Fibroblast of peridontal ligament (primary cell): ENCODE measurements around the gene GADL1.

Experiments used
- DNase-seq: peaks from one replicate; pipeline ENCODE4 v3.0.0-alpha.2; 2010; ENCODE audit errors: extremely low read depth

Gene GADL1

GRCh38 chr3:30695302-30696061 lies 199.0 kb downstream of the GADL1 start:
- DNase-seq: no peak

- DNase-seq: no peak
Observed at GRCh38 chr3:30694668-30695067, 199.8 kb downstream of the GADL1 start.

GRCh38 chr3:30694148-30694547 lies 200.3 kb downstream of the GADL1 start:
- DNase-seq: no peak

- peak; percentile 84 for DNase-seq
Observed at GRCh38 chr3:30693470-30694120, 200.9 kb downstream of the GADL1 start.

- DNase-seq: no peak
Observed at GRCh38 chr3:30692498-30693130, 201.8 kb downstream of the GADL1 start.

GRCh38 chr3:30691944-30692343 lies 202.5 kb downstream of the GADL1 start:
- DNase-seq: no peak

- DNase-seq: no peak
Observed at GRCh38 chr3:30691249-30691880, 203.1 kb downstream of the GADL1 start.

GRCh38 chr3:30690199-30690598 lies 204.3 kb downstream of the GADL1 start:
- DNase-seq: no peak

GRCh38 chr3:30688776-30689641 lies 205.5 kb downstream of the GADL1 start:
- DNase-seq: peak; percentile 56

- no peak for DNase-seq
Observed at GRCh38 chr3:30687930-30688570, 206.4 kb downstream of the GADL1 start.

- no peak for DNase-seq
Observed at GRCh38 chr3:30686799-30687198, 207.7 kb downstream of the GADL1 start.

GRCh38 chr3:30686176-30686575 lies 208.3 kb downstream of the GADL1 start:
- no peak for DNase-seq

GRCh38 chr3:30685267-30685667 lies 209.2 kb downstream of the GADL1 start:
- DNase-seq: no peak

- DNase-seq: no peak
Observed at GRCh38 chr3:30684356-30684755, 210.1 kb downstream of the GADL1 start.

GRCh38 chr3:30683769-30684168 lies 210.7 kb downstream of the GADL1 start:
- no peak for DNase-seq

GRCh38 chr3:30682434-30683155 lies 211.9 kb downstream of the GADL1 start:
- DNase-seq: peak; percentile 22

- DNase-seq: no peak
Observed at GRCh38 chr3:30681649-30682211, 212.7 kb downstream of the GADL1 start.

GRCh38 chr3:30680789-30681648 lies 213.4 kb downstream of the GADL1 start:
- DNase-seq: peak; percentile 56

- no peak for DNase-seq
Observed at GRCh38 chr3:30679045-30679444, 215.4 kb downstream of the GADL1 start.
